WTC11 (cell line): Measurements from ENCODE around the gene COX6B2. TPM values are rescaled to one million over a fixed set of nuclear protein-coding genes. Genes with fewer than 3 reads are reported as not detected.

Experiments
- ATAC-seq: fragments of 200-7000 bp; cut with Tn5 transposase; 2 replicates; pipeline ENCODE4 v1.10.0; 2021; ENCODE audit warnings: mild to moderate bottlenecking, moderate library complexity
- CTCF ChIA-PET: fragments of 300-600 bp; sonication (Branson Sonifier 250); formaldehyde crosslinking; loops from one replicate; lab custom pipeline; 2021; ENCODE audit warnings: antibody characterized with exemption; lab: Charles Lee
- POLR2A ChIA-PET: fragments of 350-600 bp; sonication (Branson Sonifier 250); formaldehyde crosslinking; loops from one replicate; lab custom pipeline; 2021; ENCODE audit warnings: antibody characterized with exemption; lab: Charles Lee
- DNase-seq: peaks from one replicate; pipeline ENCODE4 v3.0.0; 2021; ENCODE audit warnings: low spot score
- H3K27ac Mint-ChIP-seq: 2 replicates; pipeline ENCODE4 v1.8.0; 2021; ENCODE audit warnings: mixed read lengths
- H3K27me3 Mint-ChIP-seq: 2 replicates; pipeline ENCODE4 v1.8.0; 2021; ENCODE audit warnings: low read depth, mild to moderate bottlenecking, moderate library complexity, mixed read lengths
- H3K36me3 Mint-ChIP-seq: 2 replicates; pipeline ENCODE4 v1.8.0; 2021; ENCODE audit warnings: mixed read lengths
- H3K4me1 Mint-ChIP-seq: 2 replicates; pipeline ENCODE4 v1.8.0; 2022; ENCODE audit warnings: mixed read lengths
- H3K4me3 Mint-ChIP-seq: 2 replicates; pipeline ENCODE4 v1.8.0; 2021; ENCODE audit warnings: mild to moderate bottlenecking, moderate library complexity, mixed read lengths
- H3K9me3 Mint-ChIP-seq: 2 replicates; pipeline ENCODE4 v1.8.0; 2021; ENCODE audit warnings: mixed read lengths
- ATF1 ChIP-seq: sonication (generic); formaldehyde crosslinking; IDR thresholded peaks from 2 replicates; pipeline ENCODE4 v1.8.1; 2023; ENCODE audit warnings: mild to moderate bottlenecking, moderate library complexity, missing genetic modification reagents
- CBFB ChIP-seq: sonication (generic); formaldehyde crosslinking; IDR thresholded peaks from 2 replicates; pipeline ENCODE4 v1.8.1; 2022; ENCODE audit warnings: mild to moderate bottlenecking, low read depth, missing genetic modification reagents
- CDX4 ChIP-seq: fragments of 250-450 bp; sonication (Bioruptor Pico); IDR thresholded peaks from 2 replicates; pipeline ENCODE4 v1.9.0; 2021; ENCODE audit warnings: moderate library complexity, mild to moderate bottlenecking, inconsistent platforms, borderline replicate concordance
- ESRRA ChIP-seq: sonication (generic); formaldehyde crosslinking; IDR thresholded peaks from 2 replicates; pipeline ENCODE4 v1.8.1; 2022; ENCODE audit warnings: mild to moderate bottlenecking, missing genetic modification reagents, borderline replicate concordance
- FOXP4 ChIP-seq: sonication (generic); formaldehyde crosslinking; IDR thresholded peaks from 2 replicates; pipeline ENCODE4 v1.8.0; 2022; ENCODE audit warnings: mild to moderate bottlenecking, missing genetic modification reagents
- GRHL2 ChIP-seq: fragments of 250-450 bp; sonication (Bioruptor Pico); IDR thresholded peaks from 2 replicates; pipeline ENCODE4 v1.8.0; 2022; ENCODE audit warnings: mild to moderate bottlenecking, moderate library complexity; ENCODE audit not compliant: insufficient replicate concordance, severe bottlenecking
- HMGA2 ChIP-seq: fragments of 250-450 bp; sonication (Bioruptor Pico); IDR thresholded peaks from 2 replicates; pipeline ENCODE4 v1.4.0; 2021; ENCODE audit warnings: mild to moderate bottlenecking, moderate library complexity
- KAT7 ChIP-seq: sonication (generic); formaldehyde crosslinking; IDR thresholded peaks from 2 replicates; pipeline ENCODE4 v1.8.1; 2023; ENCODE audit warnings: missing genetic modification reagents, mild to moderate bottlenecking, borderline replicate concordance
- MXD4 ChIP-seq: fragments of 250-450 bp; sonication (Bioruptor Pico); IDR thresholded peaks from 2 replicates; pipeline ENCODE4 v1.8.0; 2021; ENCODE audit warnings: mild to moderate bottlenecking, moderate library complexity, borderline replicate concordance
- NR1H2 ChIP-seq: sonication (generic); formaldehyde crosslinking; IDR thresholded peaks from 2 replicates; pipeline ENCODE4 v1.9.0; 2021; ENCODE audit warnings: mild to moderate bottlenecking, moderate library complexity, missing genetic modification reagents
- SP1 ChIP-seq: sonication (generic); formaldehyde crosslinking; conservative IDR thresholded peaks from 2 replicates; pipeline ENCODE4 v1.8.1; 2022; ENCODE audit warnings: missing genetic modification reagents
- STAT6 ChIP-seq: sonication (generic); formaldehyde crosslinking; conservative IDR thresholded peaks from 2 replicates; pipeline ENCODE4 v1.8.1; 2023; ENCODE audit warnings: mild to moderate bottlenecking, low read depth, missing genetic modification reagents, moderate library complexity
- TCF7 ChIP-seq: sonication (generic); formaldehyde crosslinking; IDR thresholded peaks from 2 replicates; pipeline ENCODE4 v1.8.0; 2022; ENCODE audit warnings: mild to moderate bottlenecking, low read depth, missing genetic modification reagents, moderate library complexity
- TEAD1 ChIP-seq: sonication (generic); formaldehyde crosslinking; IDR thresholded peaks from 2 replicates; pipeline ENCODE4 v1.8.0; 2022; ENCODE audit warnings: mild to moderate bottlenecking, missing genetic modification reagents
- USF1 ChIP-seq: sonication (generic); formaldehyde crosslinking; IDR thresholded peaks from 2 replicates; pipeline ENCODE4 v1.8.0; 2022; ENCODE audit warnings: mild to moderate bottlenecking, missing genetic modification reagents
- ZNF232 ChIP-seq: sonication (generic); formaldehyde crosslinking; IDR thresholded peaks from 2 replicates; pipeline ENCODE4 v1.8.0; 2022; ENCODE audit warnings: mild to moderate bottlenecking, missing genetic modification reagents
- ZNF396 ChIP-seq: fragments of 250-450 bp; sonication (Bioruptor Pico); IDR thresholded peaks from 2 replicates; pipeline ENCODE4 v1.8.0; 2021; ENCODE audit warnings: mild to moderate bottlenecking, moderate library complexity, borderline replicate concordance
- ZNF416 ChIP-seq: fragments of 250-450 bp; sonication (Bioruptor Pico); IDR thresholded peaks from 2 replicates; pipeline ENCODE4 v1.9.0; 2021; ENCODE audit warnings: mild to moderate bottlenecking, inconsistent platforms
- total RNA-seq: library from RNA; stranded (reverse); gene quantifications from 3 replicates; pipeline ENCODE4 v1.2.3, GENCODE V29; 2021

The COX6B2 gene
- total RNA-seq, 1 experiment from 2014 or later: 4.3 TPM

- Mint-ChIP-seq H3K27me3 (peaks cover 88% of the 10 kb centered on the region), H3K36me3 (no peaks in the 10 kb centered on the region), H3K9me3 (no peaks in the 10 kb centered on the region), H3K27ac (no peak overlapping the region), H3K4me3 (peak overlapping the region; percentile 49), H3K4me1 (peaks cover 27% of the 10 kb centered on the region)
- no peak for ATAC-seq
- ChIA-PET POLR2A (interaction anchor here (1.5 kb wide), 1 partner anchor 16 kb away, joined by 4 read pairs; the partner anchor contains the start of gene KMT5C), CTCF (interaction anchor here (1.1 to 2.4 kb wide), 7 partner anchors 10 to 190 kb away, joined by 3 to 8 read pairs (median 4); partner anchors contain the start of genes KMT5C and TMEM238)
- no peak for DNase-seq
- TF ChIP-seq FOXP4: no peak
- no peak for TF ChIP-seq ZNF416 (CRISPR knock-in tag)
- no peak for TF ChIP-seq ZNF396
- no peak for TF ChIP-seq NR1H2 (CRISPR knock-in tag)
- no peak for TF ChIP-seq HMGA2 (CRISPR knock-in tag)
- no peak for TF ChIP-seq KAT7
- no peak for TF ChIP-seq ESRRA (CRISPR knock-in tag)
- no peak for TF ChIP-seq TCF7 (CRISPR knock-in tag)
- TF ChIP-seq CDX4 (CRISPR knock-in tag): no peak
- no peak for TF ChIP-seq CBFB
- no peak for TF ChIP-seq ZNF232 (CRISPR knock-in tag)
- no peak for TF ChIP-seq MXD4 (CRISPR knock-in tag)
- TF ChIP-seq USF1 (CRISPR knock-in tag): no peak
- no peak for TF ChIP-seq ATF1
- TF ChIP-seq STAT6: no peak
Observed at GRCh38 chr19:55355213-55355821, 798 bp upstream of the COX6B2 start.

GRCh38 chr19:55353803-55354697 is 469 bp downstream of the COX6B2 start:
- peak overlapping the region; percentile 69 for H3K4me3 Mint-ChIP-seq
- no peaks in the 10 kb centered on the region for H3K36me3 Mint-ChIP-seq

More at GRCh38 chr19:55353803-55354697, 469 bp downstream of the COX6B2 start:
- TF ChIP-seq TEAD1 (CRISPR knock-in tag): no peak
- no peak for TF ChIP-seq GRHL2
- TF ChIP-seq SP1: peak; percentile 82
- TF ChIP-seq, all 79 proteins: peak for 1
- no peaks in the 10 kb centered on the region for H3K9me3 Mint-ChIP-seq
- peak; percentile 85 for ATAC-seq
- ChIA-PET POLR2A (interaction anchor here (0.6 to 1.6 kb wide), 4 partner anchors 13 to 16 kb away, joined by 3 to 5 read pairs (median 4); partner anchors contain the start of genes IL11 and KMT5C), CTCF (interaction anchor here (0.6 to 1.5 kb wide), 6 partner anchors 10 to 193 kb away, joined by 3 to 5 read pairs (median 3); partner anchors contain the start of gene KMT5C)
- peak; percentile 82 for DNase-seq
- no peak overlapping the region for H3K27ac Mint-ChIP-seq
- peaks cover 83% of the 10 kb centered on the region for H3K27me3 Mint-ChIP-seq
- peaks cover 37% of the 10 kb centered on the region for H3K4me1 Mint-ChIP-seq
